Activated T-helper 1 cell treated with Interleukin-2 at 50 U/mL for 16 hours (primary cell): Measurements from ENCODE around the gene SNX3.

Experiments used
- DNase-seq: peaks from one replicate; pipeline ENCODE4 v3.0.0-alpha.2; 2020; ENCODE audit warnings: low read depth

SNX3 gene

DNA sequence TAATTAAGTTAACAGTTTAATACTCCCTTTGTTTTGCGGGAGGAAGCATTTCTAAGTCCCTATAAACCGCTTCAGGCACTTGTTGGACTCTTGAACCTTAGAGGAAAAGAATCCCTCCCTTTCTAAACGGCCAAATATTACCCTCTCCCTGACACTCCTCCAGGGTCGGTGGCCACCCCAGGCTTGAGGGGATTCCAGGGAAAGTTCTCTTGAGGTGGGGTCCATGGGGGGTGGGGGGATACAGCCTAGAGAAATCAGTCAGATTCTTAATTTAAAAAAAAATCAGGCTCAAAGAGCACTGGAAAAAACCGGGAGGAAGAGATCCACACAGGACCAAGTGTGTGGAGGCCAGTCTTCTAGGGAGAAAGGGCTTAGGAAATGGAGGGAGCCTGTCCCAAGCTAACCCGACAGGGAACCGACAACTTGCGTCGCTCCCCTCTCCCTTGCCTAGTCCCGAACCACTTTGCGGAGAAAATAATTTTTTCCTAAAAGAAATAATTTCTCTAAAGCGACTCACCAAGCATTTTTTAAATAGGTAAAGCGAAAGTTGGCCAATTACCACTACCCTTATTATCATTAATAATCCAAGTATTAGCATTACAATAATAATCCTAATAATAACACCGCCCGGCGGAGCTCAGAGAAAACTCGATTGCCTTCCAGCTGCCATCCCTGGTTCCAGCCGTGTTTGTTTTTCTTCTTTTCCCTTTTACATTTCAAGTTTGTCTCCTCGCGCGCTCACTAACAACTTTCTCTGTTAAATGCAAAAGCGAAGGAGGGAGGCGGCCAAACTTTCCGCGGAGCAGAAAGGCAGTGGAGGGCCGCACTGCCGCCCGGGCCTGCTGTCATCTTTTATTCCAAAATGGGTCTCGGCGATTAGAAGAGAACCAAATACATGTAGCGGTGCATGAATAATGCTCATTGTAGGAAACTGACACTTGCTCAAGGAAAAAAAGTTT, 90.2 kb downstream of the SNX3 start:
- DNase-seq = no peak

DNA sequence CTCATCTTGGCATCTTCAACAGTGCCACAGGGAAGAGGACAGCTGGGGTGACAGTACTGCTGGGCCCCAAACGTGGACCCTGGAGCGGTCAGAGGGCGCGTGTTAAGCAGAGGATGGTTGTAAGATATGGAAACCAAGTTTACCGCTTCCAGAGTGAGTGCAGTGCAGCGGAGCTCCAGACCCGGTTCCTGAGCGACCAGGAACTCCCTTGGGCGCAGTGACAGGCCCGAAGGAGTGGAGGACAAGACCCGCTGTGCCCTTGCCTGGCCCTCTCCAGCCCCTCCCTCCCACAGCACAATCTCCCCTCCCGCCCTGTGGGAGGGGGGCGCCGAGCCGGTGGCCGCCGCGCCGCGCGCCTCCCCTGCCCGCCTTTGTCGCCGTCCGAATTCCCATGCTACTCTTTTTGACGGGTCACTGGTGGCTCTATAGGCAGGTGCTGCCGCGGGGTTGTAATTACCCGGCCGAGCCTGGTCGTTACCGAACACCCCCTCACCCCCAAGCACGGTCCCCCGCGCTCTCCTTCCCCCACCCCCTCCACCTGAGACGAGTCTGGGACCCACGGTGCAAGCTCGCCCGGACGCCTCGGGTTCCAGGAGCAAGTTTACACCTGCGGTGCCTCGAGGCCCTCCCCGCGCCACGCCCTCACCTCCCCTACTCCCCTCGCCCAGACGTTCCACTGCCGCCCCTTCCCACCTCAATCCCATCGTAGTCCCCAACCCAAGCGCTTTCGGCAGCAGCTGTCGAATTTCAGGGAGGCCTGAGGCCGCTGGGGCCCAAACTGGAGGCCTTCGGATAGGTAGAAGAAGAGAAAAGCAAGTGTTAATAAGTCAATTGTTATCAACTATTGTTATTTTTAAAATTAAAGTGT, 91.1 kb downstream of the SNX3 start:
- DNase-seq = no peak

DNA sequence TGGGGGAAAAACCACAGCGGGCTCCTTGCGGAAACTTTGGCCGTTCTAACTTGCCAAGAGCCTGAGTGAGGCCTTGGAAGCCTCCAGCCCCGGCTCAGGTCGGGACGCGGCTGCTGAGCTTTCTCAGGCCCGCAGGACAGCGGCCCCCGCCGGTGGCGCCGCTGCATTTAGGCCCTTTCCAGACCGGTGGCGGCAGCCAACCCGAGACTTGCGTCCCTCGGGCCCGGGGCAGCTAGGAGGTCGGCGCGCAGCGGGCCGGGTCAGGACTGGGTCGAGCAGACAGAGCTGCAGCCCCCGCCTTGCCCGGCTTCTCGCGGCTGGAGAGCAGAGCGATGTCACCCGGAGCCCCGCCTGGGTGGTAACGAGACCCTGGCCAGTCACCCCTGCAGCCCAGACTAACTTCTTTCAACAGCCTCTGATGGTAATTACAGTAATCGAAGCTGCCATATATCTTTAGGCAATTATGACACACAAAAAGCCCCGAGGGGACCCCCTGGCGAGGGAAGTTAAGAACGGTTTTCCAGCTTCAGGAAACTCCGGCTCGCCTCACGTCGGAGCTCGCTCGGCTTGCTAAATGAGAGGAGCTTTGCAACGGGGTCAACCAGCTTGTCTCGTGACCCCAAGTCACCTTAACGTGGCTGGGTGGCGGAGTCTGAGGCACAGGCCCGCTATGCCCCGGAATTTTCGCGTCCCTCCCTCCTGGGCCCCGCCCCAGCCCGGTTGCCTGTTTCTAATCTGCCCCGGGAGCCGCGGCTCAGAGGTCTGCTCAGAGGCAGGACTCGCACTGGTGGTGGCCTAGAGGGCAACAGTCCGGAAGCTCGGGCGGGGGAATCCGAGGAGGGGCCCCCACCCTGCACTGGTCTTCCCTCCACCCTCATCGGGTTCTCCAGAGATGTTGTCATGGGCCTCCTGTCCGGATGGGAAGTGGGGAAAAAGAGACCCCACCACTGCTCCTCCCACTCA, 92.1 kb downstream of the SNX3 start:
- no peak for DNase-seq

DNA sequence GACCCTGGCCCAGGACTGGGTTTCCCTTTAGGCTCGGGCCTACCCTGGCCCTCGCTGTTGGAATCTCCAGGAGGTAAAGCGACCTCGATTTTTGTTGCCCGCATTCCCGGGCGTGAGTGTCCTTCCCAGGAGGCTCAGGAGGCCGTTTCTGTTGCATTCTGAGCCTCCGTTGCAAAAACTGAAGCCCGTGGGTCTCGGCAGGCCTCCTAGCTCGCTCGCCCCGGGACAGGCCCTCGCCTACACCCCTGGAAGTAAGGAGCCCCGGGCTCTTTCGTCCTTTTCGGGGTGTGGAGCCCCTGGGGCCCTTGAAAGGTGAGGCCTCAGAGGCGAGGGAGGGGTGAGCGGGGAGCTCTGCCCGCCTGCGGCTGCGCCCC, 92.8 kb downstream of the SNX3 start:
- DNase-seq = no peak

DNA sequence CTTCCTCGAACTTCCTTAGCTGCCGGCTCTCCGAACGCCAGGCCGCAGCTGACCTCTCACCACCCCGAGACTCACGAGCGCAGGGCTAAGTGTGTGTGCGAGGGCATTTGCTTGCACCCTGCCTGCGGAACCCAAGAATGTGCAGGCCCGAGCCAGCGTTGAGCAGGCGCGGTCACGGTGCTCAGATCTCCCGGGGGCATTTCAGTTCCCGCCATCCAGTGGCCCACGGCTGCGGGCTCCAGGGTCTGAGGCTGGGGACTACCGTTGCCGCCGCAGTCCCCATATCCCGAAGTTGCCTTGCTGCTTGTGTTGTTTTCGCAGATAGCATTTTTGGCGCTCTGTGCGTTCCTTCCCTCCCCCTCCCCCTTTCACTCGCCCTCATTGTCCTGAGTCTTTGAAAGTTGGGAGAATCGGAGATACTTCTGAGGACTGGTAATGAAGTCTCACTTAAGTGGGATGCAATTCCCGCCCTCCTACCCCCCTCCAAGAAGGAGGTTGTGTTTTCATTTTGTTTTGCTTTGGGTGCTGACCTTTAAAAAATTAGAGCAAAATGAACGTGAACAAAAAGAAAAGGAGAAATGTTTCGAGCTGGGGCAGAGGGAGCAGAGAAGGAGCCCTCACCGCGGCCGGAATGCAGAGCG, 93.3 kb downstream of the SNX3 start:
- no peak for DNase-seq

DNA sequence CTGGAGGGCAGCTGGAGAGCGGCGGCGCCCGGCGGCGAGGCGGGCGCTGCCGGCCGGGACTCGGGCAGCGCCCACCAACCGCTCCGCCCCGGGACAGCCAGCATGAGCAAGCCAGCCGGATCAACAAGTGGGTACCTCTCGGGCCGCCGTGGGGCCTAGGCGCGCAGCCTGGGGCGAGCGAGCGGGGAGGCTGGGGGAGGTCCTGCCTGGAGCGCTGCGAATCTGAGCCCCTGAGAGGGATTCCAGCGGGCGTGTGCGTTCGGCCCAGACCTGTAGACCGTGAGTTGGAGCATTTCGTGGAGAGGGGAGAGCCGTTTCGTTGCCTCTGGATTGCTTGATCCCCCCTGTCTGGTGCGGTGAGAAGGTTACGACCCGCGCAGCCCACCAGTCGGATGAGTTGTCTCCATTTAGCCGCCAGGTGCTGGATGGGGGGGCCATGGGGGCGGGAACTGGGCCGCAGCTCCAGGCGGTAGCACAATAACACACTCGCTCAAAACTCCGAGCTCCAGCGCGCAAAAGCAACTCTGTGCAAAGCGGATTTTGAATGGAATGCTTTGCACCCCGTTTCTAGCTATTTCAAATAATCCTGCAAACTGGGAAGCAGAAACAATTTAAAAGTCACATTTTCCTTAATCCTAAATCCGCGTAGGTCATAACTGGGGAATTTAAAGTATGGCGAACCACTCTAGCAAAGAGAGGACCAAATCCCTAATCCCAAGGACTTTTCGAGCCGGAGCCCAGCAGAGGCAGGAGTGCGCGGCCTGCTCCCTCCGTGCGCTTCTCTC, 94.0 kb downstream of the SNX3 start:
- no peak for DNase-seq

DNA sequence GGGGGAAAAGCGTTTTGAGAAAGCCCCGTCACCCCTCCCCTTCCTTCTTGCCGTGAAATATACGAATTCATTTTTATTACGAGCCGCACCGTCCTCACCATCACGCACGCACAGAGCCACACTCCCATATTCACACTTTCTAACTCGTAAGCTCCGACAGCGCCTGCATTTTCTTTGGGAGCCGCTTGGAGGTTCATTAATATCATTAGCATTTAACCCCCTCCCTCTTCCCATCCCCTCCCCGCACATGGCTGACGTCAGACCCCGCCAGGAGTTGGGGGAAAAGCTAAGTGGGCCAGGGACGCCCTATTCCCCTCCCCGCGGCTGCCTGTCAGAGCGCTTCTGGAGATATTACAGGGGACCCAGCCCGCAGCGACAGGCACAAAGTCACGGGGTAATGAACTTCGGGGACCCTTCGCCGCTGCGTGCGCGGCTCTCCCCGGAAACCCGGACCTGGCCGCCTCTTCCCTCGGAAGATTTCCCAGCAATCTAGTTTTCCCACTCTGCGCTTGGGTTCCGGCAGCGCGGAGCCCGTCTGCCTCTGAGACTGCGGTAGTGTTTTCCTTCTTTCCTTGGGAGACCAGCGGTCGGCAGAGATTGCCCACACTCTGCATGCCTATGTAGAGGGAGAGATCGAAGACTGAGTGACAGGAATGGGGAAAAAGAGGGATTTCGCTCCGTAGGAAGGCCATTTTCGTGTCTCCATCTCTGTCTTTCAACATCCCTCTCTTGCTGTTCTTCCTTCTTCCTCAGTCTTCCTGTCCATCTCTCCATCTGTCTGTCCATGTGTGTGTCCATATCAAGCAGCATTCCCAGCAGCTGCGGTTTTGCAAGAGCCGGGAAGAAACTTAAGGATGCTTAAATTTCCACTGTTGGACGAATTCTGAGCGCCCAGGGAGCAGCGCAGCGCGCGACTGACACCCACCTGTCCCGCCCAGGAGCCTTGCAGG, 94.9 kb downstream of the SNX3 start, which contains the start of gene NR2E1:
TSS of gene NR2E1 (plus strand) at position 309 of the 950 bp plus-strand sequence. CDS start 744 bp downstream, outside the sequence.
- DNase-seq = no peak

DNA sequence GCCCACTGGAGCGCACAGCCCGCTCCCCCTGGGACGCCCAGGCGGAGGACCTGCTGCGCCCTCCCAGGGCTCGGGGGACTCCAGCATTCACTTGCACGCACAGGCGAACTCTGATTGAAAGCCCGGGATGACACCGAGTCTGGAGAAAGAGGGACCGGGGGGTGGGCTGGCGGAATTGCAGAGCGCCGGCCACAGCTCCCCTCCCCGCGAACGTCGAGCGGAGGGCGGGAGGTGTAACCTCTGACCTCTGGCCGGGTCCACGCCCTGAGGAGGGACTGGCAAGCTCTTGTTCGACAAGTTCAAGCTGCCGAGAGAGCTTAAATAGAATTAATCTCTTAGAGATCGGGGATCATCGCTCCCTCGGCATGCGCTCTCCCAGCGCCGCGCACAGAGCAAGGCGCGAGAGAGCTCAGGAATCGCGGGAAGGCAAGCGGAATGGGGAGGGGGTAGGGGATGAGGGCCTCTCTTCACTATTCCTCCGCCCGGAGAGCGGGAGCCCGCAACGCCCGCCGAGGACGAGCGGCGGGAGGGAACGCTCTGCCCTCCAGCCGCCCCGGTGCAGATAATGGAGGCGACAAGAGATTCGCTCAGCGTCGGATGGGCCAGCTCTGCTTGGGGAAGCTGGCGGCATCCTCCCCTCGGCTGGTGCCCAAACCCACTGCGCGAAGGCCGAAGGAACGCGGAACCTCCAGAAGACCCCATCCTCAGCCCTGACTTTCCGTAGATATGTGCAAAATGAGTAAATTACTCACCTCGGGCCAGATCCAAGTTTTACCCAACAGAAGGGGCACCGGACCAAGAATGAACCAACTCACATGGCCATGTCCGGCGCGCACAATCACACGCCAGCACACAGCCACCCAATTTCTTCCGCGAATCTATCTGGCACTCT, 95.8 kb downstream of the SNX3 start:
- DNase-seq = no peak

DNA sequence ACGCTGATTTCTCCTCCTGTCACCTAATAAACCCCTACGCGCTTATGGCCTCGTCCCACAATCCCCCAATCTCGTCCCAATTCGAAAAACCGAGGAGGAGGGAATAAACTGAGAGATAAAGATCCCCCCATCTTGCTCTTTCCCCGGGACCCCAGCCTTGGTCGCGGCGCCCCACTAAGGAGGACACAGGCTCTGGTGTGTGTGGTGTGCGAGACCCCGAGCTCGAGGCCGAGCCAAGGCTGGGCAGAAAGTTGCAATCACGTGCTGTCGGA, 96.4 kb downstream of the SNX3 start:
- no peak for DNase-seq

DNA sequence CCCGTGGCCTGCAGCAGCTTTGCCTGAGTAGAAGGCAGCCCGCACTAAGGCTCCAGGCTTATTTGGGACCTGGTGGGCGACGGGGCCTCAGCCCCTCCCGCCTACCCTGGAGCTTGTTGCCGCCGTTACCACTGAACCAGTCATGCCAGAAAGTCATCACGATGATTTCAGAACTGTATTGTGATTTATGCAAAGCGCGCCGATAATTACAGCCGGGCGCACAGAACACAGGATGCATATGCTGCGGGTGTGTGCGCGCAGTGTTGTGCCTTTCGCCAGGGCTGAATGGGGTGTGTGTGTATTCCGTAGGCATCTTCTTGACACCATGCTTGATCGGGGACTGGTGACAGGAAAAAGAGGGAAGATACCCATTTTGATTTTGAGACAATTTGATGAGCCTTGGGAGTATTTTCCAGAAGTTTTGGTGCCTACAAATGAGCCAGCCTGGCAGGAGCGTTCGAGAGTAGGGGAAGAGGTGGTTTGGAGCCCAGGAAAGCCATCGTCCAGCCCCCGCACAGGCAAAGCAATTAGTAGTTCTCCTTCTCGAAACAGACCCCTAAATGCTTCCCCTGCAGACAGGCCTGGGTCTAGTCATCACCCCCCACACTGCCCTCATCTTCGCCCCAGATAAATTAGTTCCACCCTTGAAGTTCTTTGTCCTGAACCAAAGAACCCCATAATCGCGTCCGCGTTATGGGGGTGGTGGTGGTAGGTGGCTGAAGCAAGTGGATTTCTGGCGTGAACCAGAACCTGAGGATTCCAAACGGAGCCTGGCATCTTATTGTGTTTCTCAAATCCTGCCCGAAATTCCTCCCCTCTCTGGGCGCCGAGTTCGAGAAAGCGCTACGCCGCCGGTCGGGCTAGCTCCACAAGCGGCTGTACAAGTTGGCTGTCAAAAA, 96.9 kb downstream of the SNX3 start:
- no peak for DNase-seq

DNA sequence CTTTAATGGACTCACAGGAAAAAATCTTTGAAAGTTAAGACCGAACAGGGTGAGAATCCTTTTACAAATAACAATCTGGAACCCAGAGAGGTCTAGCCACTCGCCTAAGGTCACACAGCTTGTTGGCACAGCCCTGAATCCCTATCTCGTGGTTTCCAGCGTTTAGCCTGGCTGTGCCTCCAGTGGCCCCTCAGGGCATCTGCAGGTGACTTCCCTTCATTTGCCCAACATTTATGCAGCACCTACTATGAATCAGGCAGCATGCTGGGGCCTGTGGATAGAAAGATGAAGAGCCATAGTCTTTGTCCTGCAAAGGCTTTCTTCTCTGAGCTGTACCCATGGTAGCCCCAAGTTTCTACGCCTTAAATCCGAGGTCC, 97.6 kb downstream of the SNX3 start:
- no peak for DNase-seq

DNA sequence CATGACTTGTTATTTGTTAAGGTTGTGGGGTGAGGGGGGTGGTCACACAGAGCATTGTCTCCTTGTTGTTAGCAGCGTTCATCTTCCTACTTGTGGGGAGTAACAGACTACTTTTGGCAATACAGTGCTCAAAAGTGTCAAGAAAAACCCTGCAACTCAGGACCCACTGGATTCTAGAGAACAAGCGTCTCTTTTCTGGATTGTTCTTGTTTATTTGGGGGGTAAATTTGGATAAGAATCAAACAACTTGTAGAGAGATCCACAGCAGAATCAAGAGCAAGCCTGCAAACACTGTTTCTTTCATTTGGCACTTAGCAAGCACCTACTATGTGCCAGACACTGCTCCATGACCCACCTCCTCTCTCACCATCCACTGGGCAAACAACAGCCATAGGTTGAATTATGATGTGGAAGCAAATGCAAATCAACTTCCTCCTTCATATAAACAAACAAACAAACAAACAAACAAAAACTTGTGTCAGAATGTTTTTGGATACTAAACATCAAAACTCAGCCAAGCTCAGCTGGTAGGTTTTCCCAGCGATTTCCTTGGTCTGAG, 99.0 kb downstream of the SNX3 start:
- no peak for DNase-seq
